IMR-90 (cell line): Measurements from ENCODE around the gene VAC14. TPM values are rescaled to one million over a fixed set of nuclear protein-coding genes. Genes with fewer than 3 reads are reported as not detected.
A peak's percentile ranks its signal among the peaks of the same experiment; 100 is the strongest.

ENCODE experiments used
- ATAC-seq: fragments of 200-7000 bp; cut with Tn5 transposase; 2 replicates; pipeline ENCODE4 v1.9.1; 2020; ENCODE audit warnings: low read depth, mild to moderate bottlenecking, moderate library complexity
- BruUV-seq: library from RNA; stranded (reverse); fragments of 400-500 nt; replicated peaks from 2 replicates; lab custom pipeline; 2021; lab: Mats Ljungman, UMichigan
- CTCF ChIA-PET: fragments of 300-600 bp; formaldehyde crosslinking; extraction: SDS; loops from one replicate; lab custom pipeline; 2021; ENCODE audit warnings: antibody characterized with exemption; lab: Yijun Ruan, JAX
- POLR2A ChIA-PET: fragments of 300-600 bp; sonication (Branson Sonifier 250); formaldehyde crosslinking; loops from one replicate; lab custom pipeline; 2022; ENCODE audit warnings: antibody characterized with exemption; ENCODE audit not compliant: unreplicated experiment; lab: Charles Lee
- DNase-seq: peaks from one replicate; pipeline ENCODE4 v3.0.0; 2013
- H2AFZ ChIP-seq: replicated peaks from 2 replicates; pipeline ENCODE3; 2013; ENCODE audit warnings: low read length, mild to moderate bottlenecking; ENCODE audit not compliant: poor library complexity
- H2AK5ac ChIP-seq: 2 replicates; pipeline ENCODE4 v1.6.1; 2013; ENCODE audit warnings: low read depth, low read length, inconsistent platforms
- H2AK9ac ChIP-seq: replicated peaks from 2 replicates; pipeline ENCODE3; 2013; ENCODE audit warnings: mild to moderate bottlenecking, low read depth, low read length, moderate library complexity; ENCODE audit not compliant: poor library complexity
- H2BK120ac ChIP-seq: 2 replicates; pipeline ENCODE4 v1.6.1; 2013; ENCODE audit warnings: low read depth, low read length, inconsistent platforms
- H2BK15ac ChIP-seq: 3 replicates; pipeline ENCODE4 v1.6.1; 2013; ENCODE audit warnings: low read depth, low read length, inconsistent platforms
- H2BK20ac ChIP-seq: 2 replicates; pipeline ENCODE4 v1.6.1; 2013; ENCODE audit warnings: low read depth, mild to moderate bottlenecking, inconsistent platforms, low read length, moderate library complexity
- H2BK5ac ChIP-seq: 2 replicates; pipeline ENCODE4 v1.6.1; 2013; ENCODE audit warnings: mild to moderate bottlenecking, low read depth, low read length, inconsistent platforms; ENCODE audit not compliant: poor library complexity, severe bottlenecking
- H3K14ac ChIP-seq: replicated peaks from 2 replicates; pipeline ENCODE4 v1.6.1; 2013; ENCODE audit warnings: low read depth, low read length, inconsistent platforms
- H3K18ac ChIP-seq: 2 replicates; pipeline ENCODE4 v1.6.1; 2013; ENCODE audit warnings: low read depth, low read length, control low read depth
- H3K23ac ChIP-seq: 2 replicates; pipeline ENCODE4 v1.6.1; 2013; ENCODE audit warnings: low read depth, low read length, inconsistent platforms
- H3K27ac ChIP-seq: 2 replicates; pipeline ENCODE4 v1.5.1; 2013; ENCODE audit warnings: mild to moderate bottlenecking, control low read depth, low read length; ENCODE audit not compliant: insufficient read depth
- H3K27me3 ChIP-seq: 2 replicates; pipeline ENCODE4 v1.6.1; 2013; ENCODE audit warnings: low read length; ENCODE audit not compliant: control insufficient read depth, insufficient read depth
- H3K36me3 ChIP-seq: 2 replicates; pipeline ENCODE4 v1.6.1; 2013; ENCODE audit warnings: low read length, mixed read lengths; ENCODE audit not compliant: control insufficient read depth, insufficient read depth
- H3K4ac ChIP-seq: 2 replicates; pipeline ENCODE4 v1.6.1; 2013; ENCODE audit warnings: low read depth, low read length, inconsistent platforms
- H3K4me1 ChIP-seq: 2 replicates; pipeline ENCODE4 v1.6.1; 2013; ENCODE audit warnings: low read length, mixed read lengths; ENCODE audit not compliant: control insufficient read depth, insufficient read depth
- H3K4me2 ChIP-seq: 2 replicates; pipeline ENCODE4 v1.6.1; 2013; ENCODE audit warnings: low read depth, mild to moderate bottlenecking, control low read depth, low read length, moderate library complexity
- H3K4me3 ChIP-seq: 2 replicates; pipeline ENCODE4 v1.5.1; 2013; ENCODE audit warnings: low read depth, mild to moderate bottlenecking, control low read depth, low read length, moderate library complexity; ENCODE audit not compliant: insufficient read depth
- H3K56ac ChIP-seq: 2 replicates; pipeline ENCODE4 v1.6.1; 2013; ENCODE audit warnings: low read length, inconsistent platforms; ENCODE audit not compliant: insufficient read depth; ENCODE audit errors: extremely low read depth
- H3K79me1 ChIP-seq, 2 experiments: 2 replicates each; pipeline ENCODE4 v1.6.1; 2013; ENCODE audit warnings: low read length in 2 of 2, inconsistent platforms in 1 of 2, low read depth in 1 of 2
- H3K9ac ChIP-seq: 2 replicates; pipeline ENCODE4 v1.6.1; 2013; ENCODE audit warnings: low read depth, low read length, control low read depth
- H3K9me1 ChIP-seq: 2 replicates; pipeline ENCODE4 v1.6.1; 2013; ENCODE audit warnings: low read length, inconsistent platforms; ENCODE audit not compliant: insufficient read depth
- H3K9me3 ChIP-seq: 2 replicates; pipeline ENCODE4 v1.6.1; 2013; ENCODE audit warnings: low read length; ENCODE audit not compliant: control insufficient read depth, insufficient read depth
- H4K20me1 ChIP-seq: 2 replicates; pipeline ENCODE4 v1.6.1; 2013; ENCODE audit warnings: low read length, inconsistent platforms; ENCODE audit not compliant: insufficient read depth
- H4K5ac ChIP-seq: 2 replicates; pipeline ENCODE4 v1.6.1; 2013; ENCODE audit warnings: mild to moderate bottlenecking, low read depth, low read length, control low read depth
- H4K8ac ChIP-seq, 2 experiments: 2 replicates each; pipeline ENCODE4 v1.6.1; 2013; ENCODE audit warnings: low read depth in 2 of 2, low read length in 2 of 2, control low read depth in 1 of 2, inconsistent platforms in 1 of 2
- H4K91ac ChIP-seq: 2 replicates; pipeline ENCODE4 v1.6.1; 2013; ENCODE audit warnings: low read depth, low read length, inconsistent platforms; ENCODE audit not compliant: insufficient read depth
- NFE2L2 ChIP-seq: fragments of 150-350 bp; IDR thresholded peaks from 2 replicates; pipeline ENCODE4 v1.6.1; 2016; ENCODE audit warnings: low read depth, mild to moderate bottlenecking, low read length
- POLR2A ChIP-seq: IDR thresholded peaks from 2 replicates; pipeline ENCODE4 v1.6.1; 2012; ENCODE audit warnings: mild to moderate bottlenecking, low read depth, low read length
- RCOR1 ChIP-seq: IDR thresholded peaks from 2 replicates; pipeline ENCODE4 v1.6.1; 2012; ENCODE audit warnings: mild to moderate bottlenecking, low read length, improper control_type of control experiment; ENCODE audit not compliant: insufficient replicate concordance
- SMC3 ChIP-seq: fragments of 150-350 bp; IDR thresholded peaks from 2 replicates; pipeline ENCODE4 v1.6.1; 2016; ENCODE audit warnings: low read depth, mild to moderate bottlenecking, antibody characterized with exemption, low read length, moderate library complexity
- WGBS, 2 experiments: methylation state at CpG; one replicate each; pipeline versions ENCODE4 v1.1.5 to v1.1.7; 2013; ENCODE audit warnings: missing lambda C conversion rate in 2 of 2; ENCODE audit not compliant: insufficient read length in 1 of 2; ENCODE audit errors: extremely low coverage in 2 of 2; 5-methylcytosine and 5-hydroxymethylcytosine counted together
- dilution Hi-C: fragments of 300-500 bp; cut with HindIII; formaldehyde crosslinking; loops from one replicate; pipeline ENCODE4 v1.14.3; 2018; ENCODE audit warnings: low sequenced_read_pairs; ENCODE audit not compliant: unreplicated experiment
- in situ Hi-C: fragments of 300-500 bp; cut with MboI; formaldehyde crosslinking; loops from 3 replicates; pipeline ENCODE4 v1.14.3; 2019; ENCODE audit warnings: low sequenced_read_pairs, inconsistent platforms, mixed read lengths
- intact Hi-C: fragments of 100-400 bp; cut with micrococcal nuclease; formaldehyde crosslinking; loops from 2 replicates; pipeline ENCODE4 v1.10.0; 2022
- polyA plus RNA-seq, 3 experiments: library from polyadenylated mRNA; depleted of rRNA; stranded (reverse); fragments of >200 nt; gene quantifications; 2 replicates each; pipeline ENCODE4 v1.2.3, GENCODE V29; 2012; ENCODE audit warnings: low replicate concordance in 1 of 3
- total RNA-seq: library from RNA; depleted of rRNA; stranded (reverse); fragments of >200 nt; gene quantifications from 2 replicates; pipeline ENCODE4 v1.2.3, GENCODE V29; 2012

The VAC14 gene
- total and polyA plus RNA-seq, 2 of the 4 experiments (the other 2 are of a cell fraction) = 21.1 to 40.2 TPM

DNA sequence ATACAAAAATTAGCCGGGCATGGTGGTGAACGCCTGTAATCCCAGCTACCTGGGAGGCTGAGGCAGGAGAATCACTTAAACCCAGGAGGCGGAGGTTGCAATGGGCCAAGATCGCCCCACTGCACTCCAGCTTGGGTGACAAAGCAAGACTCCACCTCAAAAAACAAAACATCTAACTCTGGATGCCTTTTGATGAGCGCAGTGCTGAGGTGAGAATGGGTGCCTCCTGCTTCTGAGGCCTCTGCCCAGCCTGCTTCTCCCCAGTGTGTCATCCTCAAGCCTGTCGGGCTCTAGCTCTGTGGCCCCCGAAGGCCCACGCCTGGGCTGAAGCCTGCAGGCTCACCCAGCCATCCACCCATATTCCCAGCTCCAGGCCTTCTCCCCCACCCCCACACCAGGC lies 104.6 kb downstream of the VAC14 start:
- Histone ChIP-seq H4K5ac (no peak overlapping the region), H3K4me1 (peaks cover 45% of the 10 kb centered on the region), H3K56ac (no peak overlapping the region), H3K36me3 (no peaks in the 10 kb centered on the region; the same call in 1 of the 2 replicates), H2BK20ac (no peak overlapping the region), H3K14ac (no peak overlapping the region), H3K4ac (peak overlapping the region; percentile 25; the same call in 1 of the 2 replicates), H3K27me3 (no peaks in the 10 kb centered on the region), H4K20me1 (no peaks in the 10 kb centered on the region), H3K4me2 (no peak overlapping the region), H2AK5ac (peak overlapping the region; percentile 57; the same call in 1 of the 2 replicates), H3K4me3 (no peak overlapping the region), H4K8ac (no peak overlapping the region), H3K9ac (no peak overlapping the region), H3K23ac (no peak overlapping the region), H3K79me1 (peaks cover 3 to 43% of the 10 kb centered on the region in 2 experiments; a peak in 3 of 4 replicates), H4K91ac (no peak overlapping the region; the same call in 1 of the 2 replicates), H3K27ac (no peak overlapping the region), H3K9me3 (no peaks in the 10 kb centered on the region), H2AK9ac (no peak overlapping the region), H2BK5ac (peak overlapping the region; percentile 20), H3K9me1 (peaks cover 41% of the 10 kb centered on the region), H2BK120ac (peak overlapping the region; percentile 32), H2AFZ (no peak overlapping the region), H3K18ac (no peak overlapping the region), H2BK15ac (no peak overlapping the region; the same call in 2 of the 3 replicates)
- dilution Hi-C loops = no loop called here
- ATAC-seq (no peak), DNase-seq (no peak)
- ChIA-PET CTCF (no interaction called here), POLR2A (no interaction called here)
- WGBS, 2 experiments = no CpG with 5 or more reads among the region's 8 CpGs
- intact Hi-C loops = no loop called here
- in situ Hi-C loops = loop anchor here (25.0 kb wide), 1 partner anchor 666 kb away; the partner anchor contains the start of gene CALB2
- no TSS peak for BruUV-seq
- TF ChIP-seq RCOR1 (no peak), POLR2A (no peak), SMC3 (no peak), NFE2L2 (no peak)
